ENCODE results near the gene OR2J3. TPM values are rescaled to one million over a fixed set of nuclear protein-coding genes. Genes with fewer than 3 reads are reported as not detected.

Gene OR2J3
- total RNA-seq, 1 experiment from 2014 or later = not detected

DNA sequence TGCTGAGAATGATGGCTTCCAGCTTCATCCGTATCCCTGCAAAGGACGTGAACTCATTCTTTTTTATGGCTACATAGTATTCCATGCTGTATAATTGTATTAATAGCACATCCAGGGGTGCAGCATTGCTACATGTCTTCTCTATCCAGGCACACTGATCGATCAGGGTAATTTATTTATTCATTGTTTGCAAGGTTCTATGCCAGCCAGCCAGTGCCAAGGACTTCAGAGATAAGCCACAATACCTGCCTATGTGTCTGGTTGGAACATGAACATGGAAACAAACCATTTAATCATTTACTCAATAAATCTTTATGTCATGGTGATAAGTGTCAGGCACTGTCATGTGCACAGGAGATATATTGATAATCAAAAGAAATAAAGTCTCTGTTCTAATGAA lies 14.9 kb upstream of the OR2J3 start:
- Mint-ChIP-seq H3K4me3 (ENCODE audit: unreplicated experiment) (no peak overlapping the region), H3K27me3 (ENCODE audit: insufficient read depth, unreplicated experiment) (peaks cover 4% of the 10 kb centered on the region), H3K36me3 (ENCODE audit: insufficient read depth, unreplicated experiment) (no peaks in the 10 kb centered on the region), H3K9me3 (ENCODE audit: unreplicated experiment) (no peaks in the 10 kb centered on the region), H3K27ac (ENCODE audit: unreplicated experiment) (no peak overlapping the region), H3K4me1 (ENCODE audit: low read depth, unreplicated experiment) (no peaks in the 10 kb centered on the region)
- Histone ChIP-seq H3K4me1 (no peaks in the 10 kb centered on the region), H3K36me3 (ENCODE audit: control insufficient read depth, insufficient read depth, low read length) (no peaks in the 10 kb centered on the region), H3K9me3 (no peaks in the 10 kb centered on the region), H3K27me3 (replicated peaks; ENCODE audit: control insufficient read depth, insufficient read depth, low read length) (no peaks in the 10 kb centered on the region), H3K4me3 (ENCODE audit: low read depth, low read length) (no peak overlapping the region)
- TF ChIP-seq, protein P1, sequence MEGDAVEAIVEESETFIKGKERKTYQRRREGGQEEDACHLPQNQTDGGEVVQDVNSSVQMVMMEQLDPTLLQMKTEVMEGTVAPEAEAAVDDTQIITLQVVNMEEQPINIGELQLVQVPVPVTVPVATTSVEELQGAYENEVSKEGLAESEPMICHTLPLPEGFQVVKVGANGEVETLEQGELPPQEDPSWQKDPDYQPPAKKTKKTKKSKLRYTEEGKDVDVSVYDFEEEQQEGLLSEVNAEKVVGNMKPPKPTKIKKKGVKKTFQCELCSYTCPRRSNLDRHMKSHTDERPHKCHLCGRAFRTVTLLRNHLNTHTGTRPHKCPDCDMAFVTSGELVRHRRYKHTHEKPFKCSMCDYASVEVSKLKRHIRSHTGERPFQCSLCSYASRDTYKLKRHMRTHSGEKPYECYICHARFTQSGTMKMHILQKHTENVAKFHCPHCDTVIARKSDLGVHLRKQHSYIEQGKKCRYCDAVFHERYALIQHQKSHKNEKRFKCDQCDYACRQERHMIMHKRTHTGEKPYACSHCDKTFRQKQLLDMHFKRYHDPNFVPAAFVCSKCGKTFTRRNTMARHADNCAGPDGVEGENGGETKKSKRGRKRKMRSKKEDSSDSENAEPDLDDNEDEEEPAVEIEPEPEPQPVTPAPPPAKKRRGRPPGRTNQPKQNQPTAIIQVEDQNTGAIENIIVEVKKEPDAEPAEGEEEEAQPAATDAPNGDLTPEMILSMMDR (IDR thresholded peaks at IDR 0.05; ENCODE audit: insufficient read depth in 1 of 2, low read depth in 1 of 2, low read length in 1 of 2, severe bottlenecking in 1 of 2, unreplicated experiment in 1 of 2) = no peak
- DNase-seq = no peak
- ChIA-PET CTCF (no interaction called here), POLR2A (no interaction called here)
- no TSS peak for BruUV-seq (replicated peaks)
- intact Hi-C loops (cut with micrococcal nuclease; ENCODE audit: unreplicated experiment) = no loop called here

DNA sequence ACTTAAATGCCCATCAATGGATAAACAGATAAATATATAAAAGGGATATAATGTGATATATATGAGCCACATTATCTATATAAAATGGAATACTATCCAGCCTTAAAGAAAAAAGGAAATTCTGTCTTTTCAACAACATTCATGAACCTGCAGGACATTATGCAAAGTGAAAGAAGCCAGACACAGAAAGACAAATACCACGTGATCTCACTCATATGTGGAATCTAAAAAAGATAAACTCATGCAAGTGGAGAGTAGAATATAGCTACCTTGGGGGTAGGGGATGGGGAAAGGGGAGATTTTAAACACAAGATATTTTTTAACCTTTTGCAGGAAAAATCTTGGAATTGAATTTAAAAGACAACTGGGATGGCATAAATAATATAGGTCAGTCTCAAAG lies 10.1 kb upstream of the OR2J3 start:
- Mint-ChIP-seq H3K9me3 (ENCODE audit: unreplicated experiment) (no peaks in the 10 kb centered on the region), H3K27me3 (ENCODE audit: insufficient read depth, unreplicated experiment) (peaks cover 9% of the 10 kb centered on the region)

DNA sequence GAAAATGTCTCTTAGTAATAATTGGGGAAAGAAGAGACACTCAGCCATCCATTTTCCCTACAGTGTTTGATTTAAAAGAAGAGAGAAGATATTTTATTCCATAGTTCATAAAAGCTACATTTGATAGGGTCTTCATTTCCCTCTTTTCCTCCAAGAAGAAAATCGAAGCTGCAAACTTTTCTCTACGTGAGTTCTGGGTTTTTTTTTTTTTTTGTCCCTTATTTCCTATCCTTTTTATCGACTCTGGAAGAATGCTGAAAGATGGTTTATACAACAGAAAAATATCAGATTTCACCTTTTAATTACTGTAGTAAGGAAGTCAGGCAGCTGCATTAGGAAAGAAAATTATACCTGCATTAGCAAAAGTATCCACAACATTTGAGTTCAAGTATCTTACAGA lies 8.7 kb upstream of the OR2J3 start, which contains the start of gene OR2J1:
Gene OR2J1 (plus strand): TSS at position 301 of the 400 bp plus-strand sequence. CDS start 1,453 bp downstream, outside the sequence.
- no TSS peak for BruUV-seq (replicated peaks)
- Mint-ChIP-seq H3K36me3 (ENCODE audit: insufficient read depth, unreplicated experiment) (no peaks in the 10 kb centered on the region), H3K27me3 (ENCODE audit: insufficient read depth, unreplicated experiment) (peaks cover 9% of the 10 kb centered on the region), H3K9me3 (ENCODE audit: unreplicated experiment) (no peaks in the 10 kb centered on the region), H3K27ac (ENCODE audit: unreplicated experiment) (no peak within 1 kb of the TSS), H3K4me1 (ENCODE audit: low read depth, unreplicated experiment) (no peaks in the 10 kb centered on the region), H3K4me3 (ENCODE audit: unreplicated experiment) (no peak within 1 kb of the TSS)
- no peaks in the 10 kb centered on the region for H3K27me3 ChIP-seq (replicated peaks; ENCODE audit: control insufficient read depth, insufficient read depth, low read length)
- ChIA-PET CTCF (no interaction called here), POLR2A (no interaction called here)
- no peaks in the 10 kb centered on the region for H3K36me3 ChIP-seq (ENCODE audit: control insufficient read depth, insufficient read depth, low read length)
- DNase-seq = no peak
- intact Hi-C loops (cut with micrococcal nuclease; ENCODE audit: unreplicated experiment) = no loop called here
- no peak within 1 kb of the TSS for H3K4me3 ChIP-seq (ENCODE audit: low read depth, low read length)
- TF ChIP-seq, protein P1 (IDR thresholded peaks at IDR 0.05; ENCODE audit: insufficient read depth in 1 of 2, low read depth in 1 of 2, low read length in 1 of 2, severe bottlenecking in 1 of 2, unreplicated experiment in 1 of 2) = no peak
- H3K4me1 ChIP-seq = no peaks in the 10 kb centered on the region
- no peaks in the 10 kb centered on the region for H3K9me3 ChIP-seq

More for the DNA sequence above, 10.1 kb upstream of the OR2J3 start:
- POLR2A ChIA-PET = no interaction called here
- no peaks in the 10 kb centered on the region for H3K27me3 ChIP-seq (replicated peaks; ENCODE audit: control insufficient read depth, insufficient read depth, low read length)
- CTCF ChIA-PET = no interaction called here
- H3K36me3 ChIP-seq (ENCODE audit: control insufficient read depth, insufficient read depth, low read length) = no peaks in the 10 kb centered on the region
- Mint-ChIP-seq H3K36me3 (ENCODE audit: insufficient read depth, unreplicated experiment) (no peaks in the 10 kb centered on the region), H3K4me1 (ENCODE audit: low read depth, unreplicated experiment) (no peaks in the 10 kb centered on the region), H3K4me3 (ENCODE audit: unreplicated experiment) (no peak overlapping the region), H3K27ac (ENCODE audit: unreplicated experiment) (no peak overlapping the region)
- no peak overlapping the region for H3K4me3 ChIP-seq (ENCODE audit: low read depth, low read length)
- H3K9me3 ChIP-seq = no peaks in the 10 kb centered on the region
- no TSS peak for BruUV-seq (replicated peaks)
- intact Hi-C loops (cut with micrococcal nuclease; ENCODE audit: unreplicated experiment) = no loop called here
- DNase-seq = no peak
- TF ChIP-seq, protein P1 (IDR thresholded peaks at IDR 0.05; ENCODE audit: insufficient read depth in 1 of 2, low read depth in 1 of 2, low read length in 1 of 2, severe bottlenecking in 1 of 2, unreplicated experiment in 1 of 2) = no peak
- H3K4me1 ChIP-seq = no peaks in the 10 kb centered on the region
